GM23338 (cell line): Measurements from ENCODE around the gene FAM229B. TPM values are rescaled to one million over a fixed set of nuclear protein-coding genes. Genes with fewer than 3 reads are reported as not detected.

Experiments used
- ATAC-seq: fragments of 200-7000 bp; cut with Tn5 transposase; 3 replicates; pipeline ENCODE4 v1.9.1; 2020
- DNase-seq: peaks from one replicate; pipeline ENCODE4 v3.0.0-alpha.2; 2015; ENCODE audit warnings: low spot score
- H2AFZ ChIP-seq: fragments of 200-600 bp; sonication (generic); 2 replicates; pipeline ENCODE4 v1.8.0; 2016; ENCODE audit warnings: antibody characterized with exemption, mild to moderate bottlenecking, moderate library complexity
- H3F3A ChIP-seq: fragments of 200-600 bp; sonication (generic); replicated peaks from 2 replicates; pipeline ENCODE4 v1.8.0; 2017; ENCODE audit warnings: antibody characterized with exemption, mixed run types, low read depth
- H3K27ac ChIP-seq: fragments of 200-600 bp; sonication (generic); 2 replicates; pipeline ENCODE4 v1.6.1; 2016; ENCODE audit warnings: low read depth
- H3K27me3 ChIP-seq: fragments of 200-600 bp; sonication (generic); 2 replicates; pipeline ENCODE4 v1.8.0; 2016; ENCODE audit warnings: mild to moderate bottlenecking, mixed run types, moderate library complexity; ENCODE audit not compliant: insufficient read depth
- H3K36me3 ChIP-seq: fragments of 200-600 bp; sonication (generic); 2 replicates; pipeline ENCODE4 v1.8.0; 2016; ENCODE audit warnings: mild to moderate bottlenecking; ENCODE audit not compliant: insufficient read depth
- H3K4me1 ChIP-seq: fragments of 200-600 bp; sonication (generic); 2 replicates; pipeline ENCODE4 v1.8.0; 2016; ENCODE audit warnings: mild to moderate bottlenecking, moderate library complexity; ENCODE audit not compliant: insufficient read depth
- H3K4me2 ChIP-seq: fragments of 200-600 bp; sonication (generic); 2 replicates; pipeline ENCODE4 v1.7.1; 2017; ENCODE audit warnings: mixed run types
- H3K4me3 ChIP-seq: fragments of 200-600 bp; sonication (generic); 2 replicates; pipeline ENCODE4 v1.6.1; 2016; ENCODE audit warnings: mixed run types
- H3K79me2 ChIP-seq: fragments of 200-600 bp; sonication (generic); replicated peaks from 2 replicates; pipeline ENCODE4 v1.8.0; 2017; ENCODE audit warnings: mild to moderate bottlenecking; ENCODE audit not compliant: insufficient read depth
- H3K9me2 ChIP-seq: fragments of 200-600 bp; sonication (generic); 2 replicates; pipeline ENCODE4 v1.8.0; 2017; ENCODE audit not compliant: insufficient read depth
- H4K20me1 ChIP-seq: fragments of 200-600 bp; sonication (generic); replicated peaks from 2 replicates; pipeline ENCODE4 v1.8.0; 2017; ENCODE audit warnings: mild to moderate bottlenecking; ENCODE audit not compliant: insufficient read depth
- H3K27ac Mint-ChIP-seq: 2 replicates; pipeline ENCODE4 v1.8.0; 2020; ENCODE audit warnings: inconsistent platforms, mild to moderate bottlenecking, moderate library complexity, mixed read lengths
- H3K27me3 Mint-ChIP-seq: 3 replicates; pipeline ENCODE4 v1.8.0; 2022; ENCODE audit warnings: low read depth, mild to moderate bottlenecking, moderate library complexity, mixed read lengths, inconsistent platforms; ENCODE audit not compliant: insufficient read depth, poor library complexity
- H3K36me3 Mint-ChIP-seq: 3 replicates; pipeline ENCODE4 v1.8.0; 2021; ENCODE audit warnings: low read depth, mild to moderate bottlenecking, inconsistent platforms, moderate library complexity, mixed read lengths
- H3K4me1 Mint-ChIP-seq: 3 replicates; pipeline ENCODE4 v1.8.0; 2020; ENCODE audit warnings: mild to moderate bottlenecking, inconsistent platforms, mixed read lengths
- H3K4me3 Mint-ChIP-seq: 3 replicates; pipeline ENCODE4 v1.8.0; 2021; ENCODE audit warnings: moderate library complexity, mild to moderate bottlenecking, inconsistent platforms, mixed read lengths
- H3K9me3 Mint-ChIP-seq: 3 replicates; pipeline ENCODE4 v1.8.0; 2020; ENCODE audit warnings: moderate library complexity, mild to moderate bottlenecking, inconsistent platforms, mixed read lengths
- CREB1 ChIP-seq: fragments of 250-450 bp; sonication (Bioruptor Pico); IDR thresholded peaks from 2 replicates; pipeline ENCODE4 v1.5.0; 2020; ENCODE audit warnings: low read depth, mild to moderate bottlenecking, moderate library complexity
- CTCF ChIP-seq, 2 experiments: fragments of 200-600 bp in 1 of 2; sonication (generic) in 1 of 2; conservative IDR thresholded peaks; 2 replicates each; pipeline versions ENCODE4 v1.5.1 to v1.6.1; 2016 to 2017; ENCODE audit warnings: antibody characterized with exemption in 2 of 2, low read depth in 2 of 2, mild to moderate bottlenecking in 2 of 2, moderate library complexity in 1 of 2
- EZH2 ChIP-seq: fragments of 200-600 bp; sonication (generic); IDR thresholded peaks from one replicate; pipeline ENCODE4 v1.8.0; 2017; ENCODE audit warnings: antibody characterized with exemption, mild to moderate bottlenecking, low read depth; ENCODE audit not compliant: unreplicated experiment
- EZH2phosphoT487 ChIP-seq: fragments of 200-600 bp; sonication (generic); IDR thresholded peaks from one replicate; pipeline ENCODE4 v1.8.1; 2018; ENCODE audit warnings: antibody characterized with exemption; ENCODE audit not compliant: unreplicated experiment
- JUNB ChIP-seq: IDR thresholded peaks from one replicate; pipeline ENCODE4 v1.6.1; 2016; ENCODE audit warnings: antibody characterized with exemption; ENCODE audit not compliant: unreplicated experiment
- NANOG ChIP-seq: IDR thresholded peaks from 2 replicates; pipeline ENCODE4 v1.6.1; 2016; ENCODE audit warnings: antibody characterized with exemption, borderline replicate concordance
- POLR2AphosphoS5 ChIP-seq: IDR thresholded peaks from 2 replicates; pipeline ENCODE4 v1.6.1; 2016; ENCODE audit warnings: antibody characterized with exemption, low read depth
- REST ChIP-seq: IDR thresholded peaks from one replicate; pipeline ENCODE4 v1.6.1; 2018; ENCODE audit warnings: antibody characterized with exemption; ENCODE audit not compliant: unreplicated experiment
- STAT1 ChIP-seq: IDR thresholded peaks from one replicate; pipeline ENCODE4 v1.6.1; 2016; ENCODE audit warnings: antibody characterized with exemption; ENCODE audit not compliant: unreplicated experiment
- ZNF114 ChIP-seq: fragments of 250-450 bp; sonication (Bioruptor Pico); IDR thresholded peaks from 2 replicates; pipeline ENCODE4 v1.5.0; 2020; ENCODE audit warnings: mild to moderate bottlenecking, moderate library complexity
- ZNF331 ChIP-seq: fragments of 250-450 bp; sonication (Bioruptor Pico); IDR thresholded peaks from 2 replicates; pipeline ENCODE4 v1.5.0; 2020; ENCODE audit warnings: low read depth, mild to moderate bottlenecking, moderate library complexity
- polyA plus RNA-seq: library from polyadenylated mRNA; unstranded; fragments of >200 nt; fragmentation: Nextera tagmentation; extraction: Ambion mirVana; gene quantifications from 2 replicates; pipeline ENCODE4 v1.2.1, GENCODE V29; 2016
- total RNA-seq: library from RNA; depleted of rRNA; stranded (reverse); fragments of >200 nt; shearing (Covaris generic); gene quantifications from 2 replicates; pipeline ENCODE4 v1.2.3, GENCODE V29; 2014
- TF ChIP-seq, protein P1 (sequence below): fragments of 250-450 bp; sonication (Bioruptor Pico); IDR thresholded peaks from 2 replicates; pipeline ENCODE4 v1.5.0; 2020; ENCODE audit warnings: mild to moderate bottlenecking, moderate library complexity
- TF ChIP-seq, protein P2 (sequence below): IDR thresholded peaks from 2 replicates; pipeline ENCODE4 v1.6.1; 2016; ENCODE audit warnings: antibody characterized with exemption

FAM229B gene
- total and polyA plus RNA-seq, 2 experiments from 2014 or later = 4.4 to 32.9 TPM

- no peak overlapping the region for H3K4me3 ChIP-seq
- H3K27me3 ChIP-seq = no peaks in the 10 kb centered on the region
- H3K27ac ChIP-seq = no peak overlapping the region
- no peak for TF ChIP-seq EZH2phosphoT487
- no peak for TF ChIP-seq ZNF331
- TF ChIP-seq NANOG = no peak
- TF ChIP-seq, protein P1, sequence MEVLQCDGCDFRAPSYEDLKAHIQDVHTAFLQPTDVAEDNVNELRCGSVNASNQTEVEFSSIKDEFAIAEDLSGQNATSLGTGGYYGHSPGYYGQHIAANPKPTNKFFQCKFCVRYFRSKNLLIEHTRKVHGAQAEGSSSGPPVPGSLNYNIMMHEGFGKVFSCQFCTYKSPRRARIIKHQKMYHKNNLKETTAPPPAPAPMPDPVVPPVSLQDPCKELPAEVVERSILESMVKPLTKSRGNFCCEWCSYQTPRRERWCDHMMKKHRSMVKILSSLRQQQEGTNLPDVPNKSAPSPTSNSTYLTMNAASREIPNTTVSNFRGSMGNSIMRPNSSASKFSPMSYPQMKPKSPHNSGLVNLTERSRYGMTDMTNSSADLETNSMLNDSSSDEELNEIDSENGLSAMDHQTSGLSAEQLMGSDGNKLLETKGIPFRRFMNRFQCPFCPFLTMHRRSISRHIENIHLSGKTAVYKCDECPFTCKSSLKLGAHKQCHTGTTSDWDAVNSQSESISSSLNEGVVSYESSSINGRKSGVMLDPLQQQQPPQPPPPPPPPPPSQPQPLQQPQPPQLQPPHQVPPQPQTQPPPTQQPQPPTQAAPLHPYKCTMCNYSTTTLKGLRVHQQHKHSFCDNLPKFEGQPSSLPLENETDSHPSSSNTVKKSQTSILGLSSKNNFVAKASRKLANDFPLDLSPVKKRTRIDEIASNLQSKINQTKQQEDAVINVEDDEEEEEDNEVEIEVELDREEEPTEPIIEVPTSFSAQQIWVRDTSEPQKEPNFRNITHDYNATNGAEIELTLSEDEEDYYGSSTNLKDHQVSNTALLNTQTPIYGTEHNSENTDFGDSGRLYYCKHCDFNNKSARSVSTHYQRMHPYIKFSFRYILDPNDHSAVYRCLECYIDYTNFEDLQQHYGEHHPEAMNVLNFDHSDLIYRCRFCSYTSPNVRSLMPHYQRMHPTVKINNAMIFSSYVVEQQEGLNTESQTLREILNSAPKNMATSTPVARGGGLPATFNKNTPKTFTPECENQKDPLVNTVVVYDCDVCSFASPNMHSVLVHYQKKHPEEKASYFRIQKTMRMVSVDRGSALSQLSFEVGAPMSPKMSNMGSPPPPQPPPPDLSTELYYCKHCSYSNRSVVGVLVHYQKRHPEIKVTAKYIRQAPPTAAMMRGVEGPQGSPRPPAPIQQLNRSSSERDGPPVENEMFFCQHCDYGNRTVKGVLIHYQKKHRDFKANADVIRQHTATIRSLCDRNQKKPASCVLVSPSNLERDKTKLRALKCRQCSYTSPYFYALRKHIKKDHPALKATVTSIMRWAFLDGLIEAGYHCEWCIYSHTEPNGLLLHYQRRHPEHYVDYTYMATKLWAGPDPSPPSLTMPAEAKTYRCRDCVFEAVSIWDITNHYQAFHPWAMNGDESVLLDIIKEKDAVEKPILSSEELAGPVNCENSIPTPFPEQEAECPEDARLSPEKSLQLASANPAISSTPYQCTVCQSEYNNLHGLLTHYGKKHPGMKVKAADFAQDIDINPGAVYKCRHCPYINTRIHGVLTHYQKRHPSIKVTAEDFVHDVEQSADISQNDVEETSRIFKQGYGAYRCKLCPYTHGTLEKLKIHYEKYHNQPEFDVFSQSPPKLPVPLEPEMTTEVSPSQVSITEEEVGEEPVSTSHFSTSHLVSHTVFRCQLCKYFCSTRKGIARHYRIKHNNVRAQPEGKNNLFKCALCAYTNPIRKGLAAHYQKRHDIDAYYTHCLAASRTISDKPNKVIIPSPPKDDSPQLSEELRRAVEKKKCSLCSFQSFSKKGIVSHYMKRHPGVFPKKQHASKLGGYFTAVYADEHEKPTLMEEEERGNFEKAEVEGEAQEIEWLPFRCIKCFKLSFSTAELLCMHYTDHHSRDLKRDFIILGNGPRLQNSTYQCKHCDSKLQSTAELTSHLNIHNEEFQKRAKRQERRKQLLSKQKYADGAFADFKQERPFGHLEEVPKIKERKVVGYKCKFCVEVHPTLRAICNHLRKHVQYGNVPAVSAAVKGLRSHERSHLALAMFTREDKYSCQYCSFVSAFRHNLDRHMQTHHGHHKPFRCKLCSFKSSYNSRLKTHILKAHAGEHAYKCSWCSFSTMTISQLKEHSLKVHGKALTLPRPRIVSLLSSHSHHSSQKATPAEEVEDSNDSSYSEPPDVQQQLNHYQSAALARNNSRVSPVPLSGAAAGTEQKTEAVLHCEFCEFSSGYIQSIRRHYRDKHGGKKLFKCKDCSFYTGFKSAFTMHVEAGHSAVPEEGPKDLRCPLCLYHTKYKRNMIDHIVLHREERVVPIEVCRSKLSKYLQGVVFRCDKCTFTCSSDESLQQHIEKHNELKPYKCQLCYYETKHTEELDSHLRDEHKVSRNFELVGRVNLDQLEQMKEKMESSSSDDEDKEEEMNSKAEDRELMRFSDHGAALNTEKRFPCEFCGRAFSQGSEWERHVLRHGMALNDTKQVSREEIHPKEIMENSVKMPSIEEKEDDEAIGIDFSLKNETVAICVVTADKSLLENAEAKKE (CRISPR knock-in tag) = no peak
- no peak for TF ChIP-seq ZNF114
- no peak for TF ChIP-seq JUNB
- no peak for TF ChIP-seq CTCF (conservative IDR thresholded peaks at IDR 0.05; ENCODE audit: low read depth in 2 of 2)
- no peak for TF ChIP-seq REST
- no peak for TF ChIP-seq CREB1 (CRISPR knock-in tag)
- TF ChIP-seq STAT1 = no peak
- TF ChIP-seq, protein P2, sequence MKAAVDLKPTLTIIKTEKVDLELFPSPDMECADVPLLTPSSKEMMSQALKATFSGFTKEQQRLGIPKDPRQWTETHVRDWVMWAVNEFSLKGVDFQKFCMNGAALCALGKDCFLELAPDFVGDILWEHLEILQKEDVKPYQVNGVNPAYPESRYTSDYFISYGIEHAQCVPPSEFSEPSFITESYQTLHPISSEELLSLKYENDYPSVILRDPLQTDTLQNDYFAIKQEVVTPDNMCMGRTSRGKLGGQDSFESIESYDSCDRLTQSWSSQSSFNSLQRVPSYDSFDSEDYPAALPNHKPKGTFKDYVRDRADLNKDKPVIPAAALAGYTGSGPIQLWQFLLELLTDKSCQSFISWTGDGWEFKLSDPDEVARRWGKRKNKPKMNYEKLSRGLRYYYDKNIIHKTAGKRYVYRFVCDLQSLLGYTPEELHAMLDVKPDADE = no peak
- no peak for TF ChIP-seq EZH2
- TF ChIP-seq POLR2AphosphoS5 = no peak
- Mint-ChIP-seq H3K4me1 (peaks cover 9% of the 10 kb centered on the region), H3K27ac (no peak overlapping the region), H3K4me3 (no peak overlapping the region), H3K9me3 (no peaks in the 10 kb centered on the region; the same call in 2 of the 3 replicates), H3K27me3 (no peaks in the 10 kb centered on the region), H3K36me3 (no peaks in the 10 kb centered on the region)
- ATAC-seq (no peak), DNase-seq (no peak)
- no peaks in the 10 kb centered on the region for H3K9me2 ChIP-seq
- 0 out of 2 replicates have a peak overlapping the region, but pooled peaks have one; percentile 25 for H2AFZ ChIP-seq
- H3F3A ChIP-seq = no peaks in the 10 kb centered on the region
- no peaks in the 10 kb centered on the region for H3K36me3 ChIP-seq
- H4K20me1 ChIP-seq = no peaks in the 10 kb centered on the region
- no peak overlapping the region for H3K4me2 ChIP-seq
- H3K4me1 ChIP-seq = no peaks in the 10 kb centered on the region
- no peaks in the 10 kb centered on the region for H3K79me2 ChIP-seq
Measured at GRCh38 chr6:112123982-112124381, 36.6 kb downstream of the FAM229B start.
